Activated CD4-positive, alpha-beta T cell treated with anti-CD3 and anti-CD28 coated beads, Interleukin-2, amount 50 U/mL, for 1 hour (primary cell): ENCODE results near the gene ARL17B.
"Not testable (repeated sequence)": the region's sequence is repeated elsewhere in the genome, so short reads cannot be mapped to it uniquely, and the experiment has no call there.

Source experiments
- DNase-seq: peaks from one replicate; pipeline ENCODE4 v3.0.0-alpha.2; 2020

The ARL17B gene

GRCh38 chr17:46244949-46245768 lies 116.4 kb downstream of the ARL17B start:
- DNase-seq = not testable (repeated sequence)

GRCh38 chr17:46244339-46244913 lies 117.1 kb downstream of the ARL17B start:
- DNase-seq = not testable (repeated sequence)

GRCh38 chr17:46243928-46244327 lies 117.6 kb downstream of the ARL17B start:
- DNase-seq = not testable (repeated sequence)

- not testable (repeated sequence) for DNase-seq
These were observed 118.1 kb downstream of the ARL17B start for GRCh38 chr17:46243505-46243904.

- DNase-seq = not testable (repeated sequence)
These were observed 130.2 kb downstream of the ARL17B start for GRCh38 chr17:46231359-46231758.

- peak; percentile 93 for DNase-seq
These were observed 136.2 kb downstream of the ARL17B start for GRCh38 chr17:46225274-46225794.

GRCh38 chr17:46224864-46225263 lies 136.7 kb downstream of the ARL17B start:
- not testable (repeated sequence) for DNase-seq
